Nephron (organoid): ENCODE measurements around the gene PNPLA2.

Experiments
- H3K27ac Mint-ChIP-seq, 3 experiments: 2 replicates each; pipeline ENCODE4 v1.8.0; 2020; ENCODE audit warnings: mixed read lengths in 3 of 3, mild to moderate bottlenecking in 2 of 3, moderate library complexity in 1 of 3
- H3K27me3 Mint-ChIP-seq: 2 replicates; pipeline ENCODE4 v1.8.0; 2021; ENCODE audit warnings: low read depth, mild to moderate bottlenecking, moderate library complexity, mixed read lengths
- H3K36me3 Mint-ChIP-seq: 2 replicates; pipeline ENCODE4 v1.8.0; 2020; ENCODE audit warnings: low read depth, mixed read lengths
- H3K4me1 Mint-ChIP-seq: 2 replicates; pipeline ENCODE4 v1.8.0; 2020; ENCODE audit warnings: mixed read lengths
- H3K4me3 Mint-ChIP-seq, 3 experiments: 2 replicates each; pipeline ENCODE4 v1.8.0; 2020; ENCODE audit warnings: mild to moderate bottlenecking in 3 of 3, mixed read lengths in 3 of 3, moderate library complexity in 2 of 3
- H3K9me3 Mint-ChIP-seq: 2 replicates; pipeline ENCODE4 v1.8.0; 2020; ENCODE audit warnings: mixed read lengths
- CTCF ChIP-seq, 3 experiments: fragments of 200-600 bp; sonication (generic); IDR thresholded peaks; one replicate each; pipeline ENCODE4 v1.5.0; 2021; ENCODE audit warnings: antibody characterized with exemption in 3 of 3; ENCODE audit not compliant: unreplicated experiment in 3 of 3

The PNPLA2 gene

GRCh38 chr11:845872-846495 is 27.3 kb downstream of the PNPLA2 start:
- H3K4me1 Mint-ChIP-seq: peaks cover 20% of the 10 kb centered on the region
- peak overlapping the region; percentile 74 to 90 (median 78) for H3K27ac Mint-ChIP-seq
- no peak for TF ChIP-seq CTCF (IDR thresholded peaks at IDR 0.05; ENCODE audit: unreplicated experiment in 3 of 3)
- H3K9me3 Mint-ChIP-seq: no peaks in the 10 kb centered on the region
- no peaks in the 10 kb centered on the region for H3K27me3 Mint-ChIP-seq
- no peaks in the 10 kb centered on the region for H3K36me3 Mint-ChIP-seq
- H3K4me3 Mint-ChIP-seq: peak overlapping the region; percentile 46 to 71 (median 59)

GRCh38 chr11:846496-847098 is 27.9 kb downstream of the PNPLA2 start:
- Mint-ChIP-seq H3K36me3 (no peaks in the 10 kb centered on the region), H3K4me1 (peaks cover 17% of the 10 kb centered on the region), H3K27me3 (no peaks in the 10 kb centered on the region), H3K4me3 (peak overlapping the region; percentile 46 to 76 (median 72)), H3K27ac (peak overlapping the region; percentile 74 to 94 (median 90)), H3K9me3 (no peaks in the 10 kb centered on the region)
- no peak for TF ChIP-seq CTCF (IDR thresholded peaks at IDR 0.05; ENCODE audit: unreplicated experiment in 3 of 3)

GRCh38 chr11:847876-848275 is 29.2 kb downstream of the PNPLA2 start:
- Mint-ChIP-seq H3K27me3 (peaks cover 4% of the 10 kb centered on the region), H3K4me1 (peaks cover 17% of the 10 kb centered on the region), H3K27ac (no peak overlapping the region), H3K36me3 (no peaks in the 10 kb centered on the region), H3K4me3 (no peak overlapping the region), H3K9me3 (no peaks in the 10 kb centered on the region)
- TF ChIP-seq CTCF (IDR thresholded peaks at IDR 0.05; ENCODE audit: unreplicated experiment in 3 of 3): no peak

GRCh38 chr11:848380-848931 is 29.7 kb downstream of the PNPLA2 start:
- peak; percentile 79 to 83 (median 82) for TF ChIP-seq CTCF (IDR thresholded peaks at IDR 0.05; ENCODE audit: unreplicated experiment in 3 of 3)
- H3K27ac Mint-ChIP-seq: no peak overlapping the region
- peak overlapping the region; percentile 58 to 68 (median 64) for H3K4me3 Mint-ChIP-seq
- H3K4me1 Mint-ChIP-seq: peaks cover 17% of the 10 kb centered on the region
- no peaks in the 10 kb centered on the region for H3K9me3 Mint-ChIP-seq
- no peaks in the 10 kb centered on the region for H3K36me3 Mint-ChIP-seq
- peaks cover 4% of the 10 kb centered on the region for H3K27me3 Mint-ChIP-seq

- Mint-ChIP-seq H3K9me3 (no peaks in the 10 kb centered on the region), H3K4me1 (peaks cover 17% of the 10 kb centered on the region), H3K4me3 (peak overlapping the region; percentile 71 to 79 (median 73)), H3K36me3 (no peaks in the 10 kb centered on the region), H3K27me3 (peaks cover 4% of the 10 kb centered on the region), H3K27ac (no peak overlapping the region)
- no peak for TF ChIP-seq CTCF (IDR thresholded peaks at IDR 0.05; ENCODE audit: unreplicated experiment in 3 of 3)
Observed at GRCh38 chr11:849104-849824, 30.6 kb downstream of the PNPLA2 start.
